SU-DHL-6 (cell line): ENCODE data around the gene SLC25A19.

ENCODE experiments used
- EZH2phosphoT487 ChIP-seq: fragments of 200-600 bp; sonication (generic), shearing (Covaris generic); conservative IDR thresholded peaks from 2 replicates; pipeline ENCODE4 v1.6.1; 2018; ENCODE audit warnings: mild to moderate bottlenecking, antibody characterized with exemption, low read length, moderate library complexity, mixed read lengths
- TF ChIP-seq, protein P1 (sequence below): fragments of 200-600 bp; sonication (generic); IDR thresholded peaks from one replicate; pipeline ENCODE4 v1.5.1; 2017; ENCODE audit warnings: antibody characterized with exemption, mild to moderate bottlenecking, low read length, moderate library complexity; ENCODE audit not compliant: insufficient read depth, poor library complexity, severe bottlenecking

DNA sequence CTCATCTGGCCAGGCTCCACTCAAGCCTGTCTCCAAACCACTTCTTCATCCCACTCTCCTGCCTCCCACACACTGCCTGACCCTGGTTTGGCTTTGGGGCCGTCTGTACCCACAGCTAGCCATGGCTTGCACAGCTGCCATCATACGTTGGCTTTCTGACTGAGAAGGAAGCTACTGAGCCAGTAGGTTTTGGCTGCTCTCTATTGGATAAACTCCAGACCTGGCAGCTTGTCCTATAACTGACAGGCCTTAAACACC, 22.2 kb downstream of the SLC25A19 start:
- TF ChIP-seq, protein P1, sequence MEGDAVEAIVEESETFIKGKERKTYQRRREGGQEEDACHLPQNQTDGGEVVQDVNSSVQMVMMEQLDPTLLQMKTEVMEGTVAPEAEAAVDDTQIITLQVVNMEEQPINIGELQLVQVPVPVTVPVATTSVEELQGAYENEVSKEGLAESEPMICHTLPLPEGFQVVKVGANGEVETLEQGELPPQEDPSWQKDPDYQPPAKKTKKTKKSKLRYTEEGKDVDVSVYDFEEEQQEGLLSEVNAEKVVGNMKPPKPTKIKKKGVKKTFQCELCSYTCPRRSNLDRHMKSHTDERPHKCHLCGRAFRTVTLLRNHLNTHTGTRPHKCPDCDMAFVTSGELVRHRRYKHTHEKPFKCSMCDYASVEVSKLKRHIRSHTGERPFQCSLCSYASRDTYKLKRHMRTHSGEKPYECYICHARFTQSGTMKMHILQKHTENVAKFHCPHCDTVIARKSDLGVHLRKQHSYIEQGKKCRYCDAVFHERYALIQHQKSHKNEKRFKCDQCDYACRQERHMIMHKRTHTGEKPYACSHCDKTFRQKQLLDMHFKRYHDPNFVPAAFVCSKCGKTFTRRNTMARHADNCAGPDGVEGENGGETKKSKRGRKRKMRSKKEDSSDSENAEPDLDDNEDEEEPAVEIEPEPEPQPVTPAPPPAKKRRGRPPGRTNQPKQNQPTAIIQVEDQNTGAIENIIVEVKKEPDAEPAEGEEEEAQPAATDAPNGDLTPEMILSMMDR, result no peak
- TF ChIP-seq EZH2phosphoT487, result no peak
